Stimulated activated CD8-positive, alpha-beta memory T cell treated with anti-CD3 and anti-CD28 coated beads, Interleukin-2, amount 100 ng/mL, for 1 hour (primary cell): ENCODE results near the gene CCR3.

Experiments
- DNase-seq, 2 donors: peaks; one replicate each; pipeline ENCODE4 v3.0.0-alpha.2; 2020; ENCODE audit warnings: low read depth in 2 of 2

CCR3 gene

GRCh38 chr3:46221391-46221790 lies 20.9 kb upstream of the CCR3 start:
- no peak for DNase-seq

GRCh38 chr3:46221938-46222337 lies 20.3 kb upstream of the CCR3 start:
- DNase-seq, result no peak

GRCh38 chr3:46222435-46223161 lies 19.7 kb upstream of the CCR3 start:
- no peak for DNase-seq

GRCh38 chr3:46228260-46229242 lies 13.7 kb upstream of the CCR3 start:
- DNase-seq, result no peak

GRCh38 chr3:46231323-46231722 lies 10.9 kb upstream of the CCR3 start:
- no peak for DNase-seq

- DNase-seq, result no peak
These were observed 9.1 kb upstream of the CCR3 start for GRCh38 chr3:46233194-46233593.

- DNase-seq, result no peak
These were observed 6.8 kb upstream of the CCR3 start for GRCh38 chr3:46235425-46235824.

- no peak for DNase-seq
These were observed 5.8 kb upstream of the CCR3 start for GRCh38 chr3:46236294-46237054.

GRCh38 chr3:46238386-46238785 lies 3.9 kb upstream of the CCR3 start:
- no peak for DNase-seq

GRCh38 chr3:46239301-46239938 lies 2.8 kb upstream of the CCR3 start:
- DNase-seq, result no peak

GRCh38 chr3:46239952-46240351 lies 2.3 kb upstream of the CCR3 start:
- DNase-seq, result no peak

GRCh38 chr3:46243560-46243959 lies 1.3 kb downstream of the CCR3 start:
- no peak for DNase-seq

- DNase-seq, result no peak
These were observed 2.9 kb downstream of the CCR3 start for GRCh38 chr3:46245146-46245545.

GRCh38 chr3:46252980-46253379 lies 10.7 kb downstream of the CCR3 start:
- DNase-seq, result no peak

- DNase-seq, result no peak
These were observed 16.3 kb downstream of the CCR3 start for GRCh38 chr3:46258525-46258924.

GRCh38 chr3:46261926-46262594 lies 19.8 kb downstream of the CCR3 start:
- no peak for DNase-seq

- no peak for DNase-seq
These were observed 21.7 kb downstream of the CCR3 start for GRCh38 chr3:46264002-46264401.

- DNase-seq, result no peak
These were observed 24.3 kb downstream of the CCR3 start for GRCh38 chr3:46266598-46266997.

GRCh38 chr3:46269556-46269955 lies 27.3 kb downstream of the CCR3 start:
- no peak for DNase-seq

- DNase-seq, result no peak
These were observed 28.2 kb downstream of the CCR3 start for GRCh38 chr3:46270474-46270873.

- no peak for DNase-seq
These were observed 29.0 kb downstream of the CCR3 start for GRCh38 chr3:46271209-46271745.
